ENCODE measurements around the gene MS4A2. TPM values are rescaled to one million over a fixed set of nuclear protein-coding genes. Genes with fewer than 3 reads are reported as not detected.
"Not testable (repeated sequence)": the region's sequence is repeated elsewhere in the genome, so short reads cannot be mapped to it uniquely, and the experiment has no call there.

The MS4A2 gene
- 4.8 TPM for total RNA-seq

- DNase-seq (ENCODE audit: low read depth in 2 of 3, low spot score in 2 of 3): no peak
Observed at GRCh38 chr11:60088364-60088763, at the start of gene MS4A2. Gene MS4A2, plus strand, starts transcription at chr11:60088664. Its CDS starts 102 bp downstream, at chr11:60088766.

GRCh38 chr11:60040109-60040508, 48.4 kb upstream of the MS4A2 start, which contains the start of gene OOSP2:
Gene OOSP2, plus strand, starts transcription at chr11:60040409. Its CDS starts 51 bp downstream, at chr11:60040460.
- DNase-seq (ENCODE audit: low read depth in 2 of 3, low spot score in 2 of 3): no peak

GRCh38 chr11:60050422-60050821, 38.0 kb upstream of the MS4A2 start:
- DNase-seq (ENCODE audit: low read depth in 2 of 3, low spot score in 2 of 3): not testable (repeated sequence)

GRCh38 chr11:60050839-60051238, 37.6 kb upstream of the MS4A2 start:
- DNase-seq (ENCODE audit: low read depth in 2 of 3, low spot score in 2 of 3): not testable (repeated sequence)

GRCh38 chr11:60056349-60056969, 32.0 kb upstream of the MS4A2 start, which contains the start of gene MS4A3:
Gene MS4A3, plus strand, starts transcription at chr11:60056665. Its CDS starts 4,496 bp downstream, at chr11:60061161.
- peak in 1 of 3 donors; percentile 15 for DNase-seq (ENCODE audit: low read depth in 2 of 3, low spot score in 2 of 3)

- DNase-seq (ENCODE audit: low read depth in 2 of 3, low spot score in 2 of 3): no peak
Observed at GRCh38 chr11:60059052-60059451, 29.4 kb upstream of the MS4A2 start.

GRCh38 chr11:60059521-60060240, 28.8 kb upstream of the MS4A2 start:
- no peak for DNase-seq (ENCODE audit: low read depth in 2 of 3, low spot score in 2 of 3)

- peak in 2 of 3 donors; percentile 40 to 68 for DNase-seq (ENCODE audit: low read depth in 2 of 3, low spot score in 2 of 3)
Observed at GRCh38 chr11:60064111-60064510, 24.4 kb upstream of the MS4A2 start.

- no peak for DNase-seq (ENCODE audit: low read depth in 2 of 3, low spot score in 2 of 3)
Observed at GRCh38 chr11:60065801-60066200, 22.7 kb upstream of the MS4A2 start.

GRCh38 chr11:60069450-60069849, 19.0 kb upstream of the MS4A2 start:
- DNase-seq (ENCODE audit: low read depth in 2 of 3, low spot score in 2 of 3): no peak

- DNase-seq (ENCODE audit: low read depth in 2 of 3, low spot score in 2 of 3): not testable (repeated sequence)
Observed at GRCh38 chr11:60071644-60072043, 16.8 kb upstream of the MS4A2 start.

- no peak for DNase-seq (ENCODE audit: low read depth in 2 of 3, low spot score in 2 of 3)
Observed at GRCh38 chr11:60077216-60077817, 11.1 kb upstream of the MS4A2 start.

- DNase-seq (ENCODE audit: low read depth in 2 of 3, low spot score in 2 of 3): no peak
Observed at GRCh38 chr11:60077981-60078380, 10.5 kb upstream of the MS4A2 start.

GRCh38 chr11:60078745-60079144, 9.7 kb upstream of the MS4A2 start:
- DNase-seq (ENCODE audit: low read depth in 2 of 3, low spot score in 2 of 3): no peak

- DNase-seq (ENCODE audit: low read depth in 2 of 3, low spot score in 2 of 3): no peak
Observed at GRCh38 chr11:60080535-60080934, 7.9 kb upstream of the MS4A2 start.

- DNase-seq (ENCODE audit: low read depth in 2 of 3, low spot score in 2 of 3): no peak
Observed at GRCh38 chr11:60084631-60085273, 3.7 kb upstream of the MS4A2 start.

- peak in 1 of 3 donors; percentile 21 for DNase-seq (ENCODE audit: low read depth in 2 of 3, low spot score in 2 of 3)
Observed at GRCh38 chr11:60085909-60086308, 2.6 kb upstream of the MS4A2 start.

GRCh38 chr11:60087239-60087638, 1.2 kb upstream of the MS4A2 start:
- no peak for DNase-seq (ENCODE audit: low read depth in 2 of 3, low spot score in 2 of 3)

- no peak for DNase-seq (ENCODE audit: low read depth in 2 of 3, low spot score in 2 of 3)
Observed at GRCh38 chr11:60095477-60096120, 7.1 kb downstream of the MS4A2 start.

- DNase-seq (ENCODE audit: low read depth in 2 of 3, low spot score in 2 of 3): no peak
Observed at GRCh38 chr11:60097189-60097588, 8.7 kb downstream of the MS4A2 start.

GRCh38 chr11:60098508-60098907, 10.0 kb downstream of the MS4A2 start:
- no peak for DNase-seq (ENCODE audit: low read depth in 2 of 3, low spot score in 2 of 3)

Data from hematopoietic multipotent progenitor cell (in vitro differentiated cells).